Vagina (tissue), 2 donors: ENCODE measurements around the gene TES. TPM values are rescaled to one million over a fixed set of nuclear protein-coding genes. Genes with fewer than 3 reads are reported as not detected.

Experiments
- DNase-seq, 2 donors: peaks; one replicate each; pipeline ENCODE4 v3.0.0-alpha.2; 2017; ENCODE audit errors: extremely low spot score in 2 of 2
- H3K27ac ChIP-seq: fragments of 200-600 bp; sonication (generic); one replicate; pipeline ENCODE4 v1.5.1; 2019
- H3K27me3 ChIP-seq: fragments of 200-600 bp; sonication (generic); one replicate; pipeline ENCODE4 v1.5.1; 2019
- H3K36me3 ChIP-seq, 2 donors: fragments of 200-600 bp; sonication (generic); one replicate each; pipeline ENCODE4 v1.5.1; 2017 to 2019
- H3K4me1 ChIP-seq: fragments of 200-600 bp; sonication (generic); one replicate; pipeline ENCODE4 v1.5.1; 2019
- H3K4me3 ChIP-seq, 2 donors: fragments of 200-600 bp; sonication (generic); 1 replicate in 1 of 2; 2 replicates in 1 of 2; pipeline ENCODE4 v1.5.1; 2016 to 2019
- H3K9me3 ChIP-seq: fragments of 200-600 bp; sonication (generic); one replicate; pipeline ENCODE4 v1.5.1; 2019
- CTCF ChIP-seq, 3 experiments: fragments of 450-650 bp in 2 of 3; fragments of 200-600 bp in 1 of 3; sonication (generic) in 1 of 3; IDR thresholded peaks; one replicate each; pipeline ENCODE4 v1.5.1; 2017 to 2019; ENCODE audit warnings: antibody characterized with exemption in 3 of 3, mild to moderate bottlenecking in 2 of 3, moderate library complexity in 2 of 3
- POLR2A ChIP-seq, 2 donors: fragments of 450-650 bp; IDR thresholded peaks; one replicate each; pipeline ENCODE4 v1.6.1; 2017; ENCODE audit warnings: antibody characterized with exemption in 2 of 2, mild to moderate bottlenecking in 2 of 2, moderate library complexity in 2 of 2
- POLR2AphosphoS5 ChIP-seq, 2 donors: sonication (generic); formaldehyde crosslinking; IDR thresholded peaks; one replicate each; pipeline ENCODE4 v1.9.0; 2017; ENCODE audit warnings: antibody characterized with exemption in 2 of 2, mild to moderate bottlenecking in 2 of 2, low read depth in 1 of 2; ENCODE audit not compliant: insufficient read depth in 1 of 2
- intact Hi-C: fragments of 100-400 bp; cut with DNase I; formaldehyde crosslinking; loops from one replicate; pipeline ENCODE4 v1.15.1; 2023
- total RNA-seq: library from RNA; depleted of rRNA; stranded (reverse); fragments of >200 nt; gene quantifications from one replicate; pipeline ENCODE4 v1.2.3, GENCODE V29; 2016

Gene TES
- total RNA-seq, 1 donor from 2014 or later: 87.7 TPM

- no peaks in the 10 kb centered on the region for H3K36me3 ChIP-seq
- intact Hi-C loops: no loop called here
- no peak overlapping the region for H3K27ac ChIP-seq
- H3K27me3 ChIP-seq: no peaks in the 10 kb centered on the region
- H3K9me3 ChIP-seq: no peaks in the 10 kb centered on the region
- no peak overlapping the region for H3K4me3 ChIP-seq
- H3K4me1 ChIP-seq: peaks cover 27% of the 10 kb centered on the region
- no peak for DNase-seq
- no peak for TF ChIP-seq POLR2AphosphoS5 (IDR thresholded peaks at IDR 0.05; ENCODE audit: insufficient read depth in 1 of 2, low read depth in 1 of 2)
- TF ChIP-seq POLR2A (IDR thresholded peaks at IDR 0.05): no peak
Measured at GRCh38 chr7:116273918-116274301, 63.6 kb downstream of the TES start.

DNA sequence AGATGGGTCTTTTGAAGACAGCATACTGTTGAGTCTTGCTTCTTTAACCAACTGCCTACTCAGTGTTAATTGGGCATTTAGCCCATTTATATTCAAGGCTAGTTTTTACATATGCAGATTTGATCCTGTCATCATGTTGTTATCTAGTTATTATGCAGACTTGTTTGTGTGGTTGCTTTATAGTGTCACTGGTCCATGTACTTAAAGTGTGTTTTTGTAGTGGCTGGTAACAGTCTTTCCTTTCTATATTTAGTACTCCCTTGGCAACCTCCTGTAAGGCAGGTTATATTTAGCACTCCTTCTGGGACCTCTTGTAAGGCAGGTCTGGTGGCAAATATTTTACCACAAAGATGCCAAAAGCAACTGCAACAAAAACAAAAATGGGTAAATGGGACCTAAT, 66.7 kb downstream of the TES start:
- Histone ChIP-seq H3K4me3 (no peak overlapping the region), H3K36me3 (no peaks in the 10 kb centered on the region), H3K9me3 (no peaks in the 10 kb centered on the region), H3K4me1 (peaks cover 6% of the 10 kb centered on the region), H3K27me3 (no peaks in the 10 kb centered on the region), H3K27ac (no peak overlapping the region)
- TF ChIP-seq CTCF (IDR thresholded peaks at IDR 0.05) (no peak), POLR2A (IDR thresholded peaks at IDR 0.05) (no peak), POLR2AphosphoS5 (IDR thresholded peaks at IDR 0.05; ENCODE audit: insufficient read depth in 1 of 2, low read depth in 1 of 2) (no peak)
- no peak for DNase-seq
- intact Hi-C loops: no loop called here

- no peak overlapping the region for H3K27ac ChIP-seq
- no peaks in the 10 kb centered on the region for H3K4me1 ChIP-seq
- TF ChIP-seq POLR2AphosphoS5 (IDR thresholded peaks at IDR 0.05; ENCODE audit: insufficient read depth in 1 of 2, low read depth in 1 of 2): no peak
- TF ChIP-seq CTCF (IDR thresholded peaks at IDR 0.05): no peak
- TF ChIP-seq POLR2A (IDR thresholded peaks at IDR 0.05): no peak
- H3K36me3 ChIP-seq: no peaks in the 10 kb centered on the region
- no peak for DNase-seq
- intact Hi-C loops: no loop called here
- H3K4me3 ChIP-seq: no peak overlapping the region
- H3K27me3 ChIP-seq: no peaks in the 10 kb centered on the region
- H3K9me3 ChIP-seq: no peaks in the 10 kb centered on the region
Measured at GRCh38 chr7:116279217-116279616, 68.9 kb downstream of the TES start.

- no peaks in the 10 kb centered on the region for H3K4me1 ChIP-seq
- no peaks in the 10 kb centered on the region for H3K27me3 ChIP-seq
- no peak overlapping the region for H3K4me3 ChIP-seq
- no peaks in the 10 kb centered on the region for H3K9me3 ChIP-seq
- TF ChIP-seq CTCF (IDR thresholded peaks at IDR 0.05) (no peak), POLR2AphosphoS5 (IDR thresholded peaks at IDR 0.05; ENCODE audit: insufficient read depth in 1 of 2, low read depth in 1 of 2) (no peak), POLR2A (IDR thresholded peaks at IDR 0.05) (no peak)
- no peak for DNase-seq
- H3K36me3 ChIP-seq: no peaks in the 10 kb centered on the region
- no peak overlapping the region for H3K27ac ChIP-seq
- intact Hi-C loops: no loop called here
Measured at GRCh38 chr7:116280803-116281202, 70.5 kb downstream of the TES start.

DNA sequence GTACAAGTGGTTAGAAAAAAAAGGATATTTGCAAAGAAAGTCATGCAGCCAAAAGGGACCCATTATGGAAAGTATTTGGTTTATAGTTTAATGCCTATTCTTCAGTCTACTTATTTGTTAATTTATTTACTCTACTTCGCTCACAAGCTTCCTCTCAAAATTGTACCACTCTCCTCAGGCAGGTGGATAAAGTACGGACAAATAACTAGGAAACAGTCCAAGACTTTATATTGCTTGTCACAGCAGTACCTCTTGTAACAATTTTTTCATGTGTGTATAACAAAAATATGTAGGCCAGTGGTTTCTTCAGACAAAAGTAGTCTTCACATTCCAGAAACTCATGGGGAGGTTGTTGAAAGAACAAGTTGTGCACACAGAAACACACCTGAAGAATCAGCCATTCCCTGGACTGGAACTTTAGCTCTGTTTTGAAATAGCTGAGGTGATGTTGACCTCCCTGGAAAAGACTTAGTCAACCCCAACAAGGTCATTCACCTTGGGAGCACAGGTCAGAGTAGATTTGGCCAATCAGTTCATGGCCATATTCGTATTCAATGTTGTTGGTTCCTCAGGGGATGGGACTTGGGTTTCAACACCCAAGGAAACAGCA, 73.4 kb downstream of the TES start:
- Histone ChIP-seq H3K9me3 (no peaks in the 10 kb centered on the region), H3K4me1 (no peaks in the 10 kb centered on the region), H3K27ac (no peak overlapping the region), H3K4me3 (no peak overlapping the region), H3K27me3 (no peaks in the 10 kb centered on the region), H3K36me3 (no peaks in the 10 kb centered on the region)
- no peak for DNase-seq
- intact Hi-C loops: no loop called here
- TF ChIP-seq CTCF (IDR thresholded peaks at IDR 0.05) (no peak), POLR2AphosphoS5 (IDR thresholded peaks at IDR 0.05; ENCODE audit: insufficient read depth in 1 of 2, low read depth in 1 of 2) (no peak), POLR2A (IDR thresholded peaks at IDR 0.05) (no peak)
